CD4-positive, alpha-beta memory T cell (primary cell): Measurements from ENCODE around the gene DNMT3A. TPM values are rescaled to one million over a fixed set of nuclear protein-coding genes. Genes with fewer than 3 reads are reported as not detected.

Source experiments
- CTCF ChIA-PET: fragments of 350-600 bp; sonication (Branson Sonifier 250); formaldehyde crosslinking; loops from one replicate; lab custom pipeline; 2021; ENCODE audit warnings: inconsistent platforms; ENCODE audit not compliant: partially characterized antibody; lab: Charles Lee
- POLR2A ChIA-PET: fragments of 350-600 bp; sonication (Branson Sonifier 250); formaldehyde crosslinking; loops from one replicate; lab custom pipeline; 2021; ENCODE audit not compliant: partially characterized antibody; lab: Charles Lee
- DNase-seq, 5 donors: peaks; one replicate each; pipeline versions ENCODE4 v3.0.0 to v3.0.0-alpha.2; 2020 to 2022; ENCODE audit warnings: mixed read lengths in 1 of 5
- H3K27ac ChIP-seq: one replicate; pipeline ENCODE4 v1.7.0; 2013; ENCODE audit warnings: low read depth, low read length
- H3K27me3 ChIP-seq: 2 replicates; pipeline ENCODE4 v1.7.0; 2013; ENCODE audit warnings: mild to moderate bottlenecking, low read length, moderate library complexity; ENCODE audit not compliant: insufficient read depth
- H3K36me3 ChIP-seq: 2 replicates; pipeline ENCODE4 v1.7.0; 2013; ENCODE audit warnings: mild to moderate bottlenecking, low read length, moderate library complexity; ENCODE audit not compliant: insufficient read depth
- H3K4me1 ChIP-seq: 2 replicates; pipeline ENCODE4 v1.7.0; 2013; ENCODE audit warnings: mild to moderate bottlenecking, low read length, moderate library complexity; ENCODE audit not compliant: insufficient read depth
- H3K4me3 ChIP-seq, 2 donors: one replicate each; pipeline ENCODE4 v1.7.0; 2013; ENCODE audit warnings: low read length in 2 of 2, mild to moderate bottlenecking in 1 of 2
- H3K9me3 ChIP-seq, 2 donors: one replicate each; pipeline ENCODE4 v1.7.0; 2013; ENCODE audit warnings: low read length in 2 of 2, control low read depth in 1 of 2; ENCODE audit not compliant: control insufficient read depth in 1 of 2
- H3K27ac Mint-ChIP-seq, 7 donors: one replicate each; pipeline ENCODE4 v1.8.0; 2020 to 2021; ENCODE audit warnings: mixed read lengths in 7 of 7, mild to moderate bottlenecking in 6 of 7, inconsistent platforms in 3 of 7, moderate library complexity in 3 of 7
- H3K27me3 Mint-ChIP-seq, 2 donors: one replicate each; pipeline ENCODE4 v1.8.0; 2020 to 2021; ENCODE audit warnings: mixed read lengths in 2 of 2
- H3K36me3 Mint-ChIP-seq, 2 donors: one replicate each; pipeline ENCODE4 v1.8.0; 2020 to 2021; ENCODE audit warnings: mixed read lengths in 2 of 2, inconsistent platforms in 1 of 2, mild to moderate bottlenecking in 1 of 2
- H3K4me1 Mint-ChIP-seq, 4 donors: one replicate each; pipeline ENCODE4 v1.8.0; 2020 to 2021; ENCODE audit warnings: mixed read lengths in 4 of 4, mild to moderate bottlenecking in 1 of 4
- H3K4me3 Mint-ChIP-seq, 8 donors: one replicate each; pipeline ENCODE4 v1.8.0; 2020 to 2021; ENCODE audit warnings: mixed read lengths in 8 of 8, mild to moderate bottlenecking in 7 of 8, moderate library complexity in 6 of 8, inconsistent platforms in 3 of 8
- H3K9me3 Mint-ChIP-seq, 8 donors: one replicate each; pipeline ENCODE4 v1.8.0; 2020 to 2021; ENCODE audit warnings: mixed read lengths in 8 of 8, mild to moderate bottlenecking in 5 of 8, inconsistent platforms in 3 of 8, moderate library complexity in 1 of 8
- intact Hi-C: fragments of 100-400 bp; cut with micrococcal nuclease; formaldehyde crosslinking; loops from one replicate; pipeline ENCODE4 v1.15.1; 2023
- polyA plus RNA-seq, 2 donors: library from polyadenylated mRNA; unstranded; fragments of 300-500 nt; fragmentation: Illumina TruSeq; gene quantifications; one replicate each; pipeline ENCODE4 v1.2.3, GENCODE V29; 2021
- total RNA-seq, 2 experiments: library from RNA; stranded (reverse); gene quantifications; one replicate each; pipeline ENCODE4 v1.2.3, GENCODE V29; 2021

The DNMT3A gene
- total and polyA plus RNA-seq, 4 experiments from 2014 or later = 7.5 to 71.6 (median 38.4) TPM

GRCh38 chr2:25316101-25316500 lies 25.6 kb downstream of the DNMT3A start:
- no peaks in the 10 kb centered on the region for H3K27me3 Mint-ChIP-seq
- Histone ChIP-seq H3K4me1 (peaks cover 60% of the 10 kb centered on the region), H3K9me3 (no peaks in the 10 kb centered on the region), H3K36me3 (peaks cover 14% of the 10 kb centered on the region), H3K4me3 (no peak overlapping the region), H3K27ac (peak overlapping the region; percentile 61), H3K27me3 (no peaks in the 10 kb centered on the region)
- intact Hi-C loops = no loop called here
- ChIA-PET CTCF (interaction anchor here (0.9 to 5.5 kb wide), 4 partner anchors 11 to 60 kb away, joined by 3 to 33 read pairs (median 8); partner anchors contain the start of gene DNMT3A), POLR2A (interaction anchor here (1.1 to 5.5 kb wide), 6 partner anchors 13 to 46 kb away, joined by 4 to 39 read pairs (median 30); no protein-coding TSS in a partner anchor)
- no peaks in the 10 kb centered on the region for H3K9me3 Mint-ChIP-seq
- H3K4me3 Mint-ChIP-seq = peak overlapping the region in 4 of 8 donors; percentile 32 to 78 (median 53)
- DNase-seq = no peak
- peaks cover 30 to 78% (median 44%) of the 10 kb centered on the region in 4 donors for H3K4me1 Mint-ChIP-seq
- peak overlapping the region; percentile 64 to 93 (median 81) for H3K27ac Mint-ChIP-seq
- peaks cover 3 to 5% of the 10 kb centered on the region in 2 donors for H3K36me3 Mint-ChIP-seq

- DNase-seq = peak in 1 of 5 donors; percentile 19
- Histone ChIP-seq H3K27ac (peak overlapping the region; percentile 61), H3K4me1 (peaks cover 64% of the 10 kb centered on the region), H3K27me3 (no peaks in the 10 kb centered on the region), H3K36me3 (peaks cover 14% of the 10 kb centered on the region), H3K4me3 (no peak overlapping the region), H3K9me3 (no peaks in the 10 kb centered on the region)
- H3K9me3 Mint-ChIP-seq = no peaks in the 10 kb centered on the region
- H3K27ac Mint-ChIP-seq = peak overlapping the region; percentile 20 to 93 (median 72)
- H3K4me1 Mint-ChIP-seq = peaks cover 29 to 76% (median 46%) of the 10 kb centered on the region in 4 donors
- peak overlapping the region in 4 of 8 donors; percentile 24 to 67 (median 37) for H3K4me3 Mint-ChIP-seq
- intact Hi-C loops = no loop called here
- peaks cover 2 to 11% of the 10 kb centered on the region in 2 donors for H3K36me3 Mint-ChIP-seq
- no peaks in the 10 kb centered on the region for H3K27me3 Mint-ChIP-seq
- POLR2A ChIA-PET = interaction anchor here (1.2 to 5.5 kb wide), 15 partner anchors 8 to 87 kb away, joined by 4 to 49 read pairs (median 20); partner anchors contain the start of gene DNMT3A
- CTCF ChIA-PET = interaction anchor here (1.1 to 5.5 kb wide), 9 partner anchors 8 to 65 kb away, joined by 3 to 33 read pairs (median 9); partner anchors contain the start of gene DNMT3A
Measured at GRCh38 chr2:25315316-25315680, 26.4 kb downstream of the DNMT3A start.

- Histone ChIP-seq H3K27ac (peak overlapping the region; percentile 61), H3K4me3 (peak overlapping the region; percentile 14 to 57), H3K27me3 (no peaks in the 10 kb centered on the region), H3K9me3 (no peaks in the 10 kb centered on the region), H3K36me3 (peaks cover 14% of the 10 kb centered on the region), H3K4me1 (peaks cover 67% of the 10 kb centered on the region)
- intact Hi-C loops = loop anchor here (1.0 kb wide), 1 partner anchor 48 kb away; no protein-coding TSS in a partner anchor
- Mint-ChIP-seq H3K27ac (peak overlapping the region; percentile 91 to 94 (median 92)), H3K9me3 (no peaks in the 10 kb centered on the region), H3K36me3 (peaks cover 2 to 12% of the 10 kb centered on the region in 2 donors), H3K4me1 (peaks cover 27 to 76% (median 46%) of the 10 kb centered on the region in 4 donors), H3K27me3 (no peaks in the 10 kb centered on the region), H3K4me3 (peak overlapping the region; percentile 82 to 90 (median 87))
- peak; percentile 53 to 80 (median 60) for DNase-seq
- POLR2A ChIA-PET = interaction anchor here (0.5 to 5.5 kb wide), 18 partner anchors 8 to 118 kb away, joined by 3 to 49 read pairs (median 14); partner anchors contain the start of gene DNMT3A
- CTCF ChIA-PET = interaction anchor here (0.6 to 5.5 kb wide), 13 partner anchors 9 to 65 kb away, joined by 3 to 33 read pairs (median 5); partner anchors contain the start of gene DNMT3A
Measured at GRCh38 chr2:25314514-25315315, 27.0 kb downstream of the DNMT3A start.

- peaks cover 19% of the 10 kb centered on the region for H3K36me3 ChIP-seq
- peak overlapping the region; percentile 61 for H3K27ac ChIP-seq
- ChIA-PET CTCF (interaction anchor here (0.6 to 5.5 kb wide), 20 partner anchors 9 to 148 kb away, joined by 3 to 33 read pairs (median 6); partner anchors contain the start of gene DNMT3A), POLR2A (interaction anchor here (0.8 to 5.5 kb wide), 21 partner anchors 9 to 98 kb away, joined by 3 to 49 read pairs (median 12); partner anchors contain the start of gene DNMT3A)
- Mint-ChIP-seq H3K36me3 (peaks cover 7 to 19% of the 10 kb centered on the region in 2 donors), H3K4me1 (peaks cover 33 to 83% (median 54%) of the 10 kb centered on the region in 4 donors), H3K27ac (peak overlapping the region; percentile 91 to 96 (median 93)), H3K27me3 (no peaks in the 10 kb centered on the region), H3K9me3 (no peaks in the 10 kb centered on the region), H3K4me3 (peak overlapping the region; percentile 82 to 90 (median 87))
- H3K4me3 ChIP-seq = peak overlapping the region; percentile 14 to 57
- H3K27me3 ChIP-seq = no peaks in the 10 kb centered on the region
- H3K9me3 ChIP-seq = no peaks in the 10 kb centered on the region
- peaks cover 75% of the 10 kb centered on the region for H3K4me1 ChIP-seq
- DNase-seq = no peak
- intact Hi-C loops = loop anchor here (1.0 kb wide), 2 partner anchors 37 to 48 kb away; no protein-coding TSS in a partner anchor
Measured at GRCh38 chr2:25313711-25314513, 27.8 kb downstream of the DNMT3A start.

- Mint-ChIP-seq H3K36me3 (peaks cover 7 to 20% of the 10 kb centered on the region in 2 donors), H3K27me3 (no peaks in the 10 kb centered on the region), H3K9me3 (no peaks in the 10 kb centered on the region), H3K27ac (peak overlapping the region; percentile 87 to 96 (median 93)), H3K4me1 (peaks cover 34 to 88% (median 61%) of the 10 kb centered on the region in 4 donors), H3K4me3 (peak overlapping the region; percentile 82 to 90 (median 87))
- peak in 2 of 5 donors; percentile 15 to 19 for DNase-seq
- no peaks in the 10 kb centered on the region for H3K9me3 ChIP-seq
- H3K4me1 ChIP-seq = peaks cover 83% of the 10 kb centered on the region
- peak overlapping the region; percentile 14 to 57 for H3K4me3 ChIP-seq
- CTCF ChIA-PET = interaction anchor here (0.9 to 5.5 kb wide), 21 partner anchors 10 to 147 kb away, joined by 3 to 33 read pairs (median 4); no protein-coding TSS in a partner anchor
- H3K36me3 ChIP-seq = peaks cover 21% of the 10 kb centered on the region
- intact Hi-C loops = loop anchor here (1.0 kb wide), 1 partner anchor 36 kb away; no protein-coding TSS in a partner anchor
- H3K27ac ChIP-seq = peak overlapping the region; percentile 61
- POLR2A ChIA-PET = interaction anchor here (0.6 to 5.5 kb wide), 14 partner anchors 10 to 337 kb away, joined by 3 to 49 read pairs (median 6); no protein-coding TSS in a partner anchor
- no peaks in the 10 kb centered on the region for H3K27me3 ChIP-seq
Measured at GRCh38 chr2:25312958-25313710, 28.6 kb downstream of the DNMT3A start.
